ENCODE results near the gene PIK3CB.

GRCh38 chr3:138681463-138682220 is 153.1 kb downstream of the PIK3CB start:
- TF ChIP-seq CTCF (IDR thresholded peaks at IDR 0.05) (no peak), POLR2AphosphoS5 (IDR thresholded peaks at IDR 0.05) (no peak)

Data from prostate gland (tissue), 2 donors.